Ectodermal cell (in vitro differentiated cells): ENCODE data around the gene IRF7.
"Not testable (repeated sequence)": the region's sequence is repeated elsewhere in the genome, so short reads cannot be mapped to it uniquely, and the experiment has no call there.

Experiments
- H3K27ac ChIP-seq: 2 replicates; pipeline ENCODE4 v1.7.0; 2013; ENCODE audit warnings: mild to moderate bottlenecking, low read depth, low read length; ENCODE audit not compliant: insufficient read depth, poor library complexity, severe bottlenecking
- H3K27me3 ChIP-seq: 2 replicates; pipeline ENCODE4 v1.7.0; 2013; ENCODE audit warnings: mild to moderate bottlenecking, low read length; ENCODE audit not compliant: insufficient read depth, control insufficient read depth, poor library complexity, severe bottlenecking
- H3K36me3 ChIP-seq: one replicate; pipeline ENCODE4 v1.7.0; 2013; ENCODE audit warnings: low read length; ENCODE audit not compliant: control insufficient read depth, insufficient read depth
- H3K4me1 ChIP-seq: one replicate; pipeline ENCODE4 v1.7.0; 2013; ENCODE audit warnings: low read length; ENCODE audit not compliant: control insufficient read depth, insufficient read depth
- H3K4me3 ChIP-seq: 2 replicates; pipeline ENCODE4 v1.7.0; 2013; ENCODE audit warnings: low read depth, low read length, control low read depth; ENCODE audit not compliant: insufficient read depth
- H3K9me3 ChIP-seq: 2 replicates; pipeline ENCODE4 v1.7.0; 2013; ENCODE audit warnings: mild to moderate bottlenecking, low read length, moderate library complexity; ENCODE audit not compliant: control insufficient read depth
- WGBS, 2 experiments: methylation state at CpG; one replicate each; pipeline ENCODE4 v1.1.7; 2013; ENCODE audit warnings: missing lambda C conversion rate in 2 of 2; 5-methylcytosine and 5-hydroxymethylcytosine counted together

Gene IRF7

DNA sequence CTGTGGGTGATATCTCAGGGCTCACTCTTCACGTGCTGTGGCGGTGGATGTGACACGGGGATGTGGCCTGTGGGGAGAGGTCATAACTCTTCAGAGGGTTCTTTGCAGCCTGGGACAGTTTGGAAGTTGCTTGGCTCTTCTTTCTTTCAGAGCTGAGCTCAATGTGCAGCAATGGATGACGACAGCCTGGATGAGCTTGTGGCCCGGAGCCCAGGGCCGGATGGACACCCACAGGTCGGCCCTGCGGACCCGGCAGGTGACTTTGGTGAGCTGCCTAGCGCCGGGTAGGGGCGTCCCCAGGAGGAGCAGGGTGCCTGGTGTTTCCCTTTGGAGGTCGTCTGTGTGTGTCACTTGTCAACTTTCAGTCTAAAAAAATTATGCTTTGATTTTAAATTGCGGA is 34.4 kb downstream of the IRF7 start:
- Histone ChIP-seq H3K4me1 (peaks cover 10% of the 10 kb centered on the region), H3K9me3 (no peaks in the 10 kb centered on the region), H3K27me3 (no peaks in the 10 kb centered on the region), H3K36me3 (peaks cover 21% of the 10 kb centered on the region), H3K4me3 (no peak overlapping the region), H3K27ac (no peak overlapping the region)
- WGBS, 2 experiments, result 95 to 97% methylated on average over 14 of the region's 14 CpGs

DNA sequence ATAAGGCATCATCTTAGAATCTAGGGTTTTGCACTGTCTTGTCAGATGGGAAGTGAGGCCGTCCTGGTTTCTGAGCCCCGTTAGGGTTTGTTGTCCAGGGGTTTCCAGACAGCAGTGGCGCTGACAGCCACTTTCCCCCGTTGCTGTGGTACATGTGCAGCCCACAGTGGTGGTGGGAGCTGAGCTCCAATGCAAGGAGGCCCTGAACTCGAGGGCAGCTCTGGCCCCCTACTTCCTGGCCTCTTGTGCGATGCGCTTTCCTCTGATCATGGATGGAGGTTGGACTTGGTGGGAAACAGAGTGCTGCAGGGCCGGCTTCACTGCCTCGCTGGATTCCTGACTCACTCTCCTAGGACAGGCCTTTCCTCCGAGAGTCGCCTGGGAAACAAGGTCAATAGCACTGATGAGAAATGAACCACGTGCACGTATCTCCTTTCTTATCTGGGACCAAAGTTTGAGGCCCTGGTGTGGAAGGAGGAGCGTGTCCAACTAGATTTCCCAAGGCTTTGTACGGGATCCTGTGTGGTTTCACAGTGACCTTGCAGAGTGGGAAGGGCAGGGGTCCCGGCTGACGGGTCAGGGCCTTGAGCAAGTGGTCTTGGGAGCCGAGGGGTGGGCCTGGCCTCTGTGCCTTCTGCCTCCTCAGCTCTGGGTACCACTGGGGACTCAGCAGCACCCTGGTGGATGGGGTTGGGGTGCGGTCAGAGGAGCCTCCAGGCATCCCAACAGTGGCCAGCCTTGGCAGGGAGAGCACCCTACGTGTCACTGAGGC is 35.7 kb downstream of the IRF7 start:
- Histone ChIP-seq H3K27ac (no peak overlapping the region), H3K27me3 (peaks cover 6% of the 10 kb centered on the region), H3K36me3 (peaks cover 17% of the 10 kb centered on the region), H3K4me3 (no peak overlapping the region), H3K9me3 (no peaks in the 10 kb centered on the region), H3K4me1 (peaks cover 10% of the 10 kb centered on the region)
- WGBS, 2 experiments, result 96% methylated on average over 20 of the region's 20 CpGs

DNA sequence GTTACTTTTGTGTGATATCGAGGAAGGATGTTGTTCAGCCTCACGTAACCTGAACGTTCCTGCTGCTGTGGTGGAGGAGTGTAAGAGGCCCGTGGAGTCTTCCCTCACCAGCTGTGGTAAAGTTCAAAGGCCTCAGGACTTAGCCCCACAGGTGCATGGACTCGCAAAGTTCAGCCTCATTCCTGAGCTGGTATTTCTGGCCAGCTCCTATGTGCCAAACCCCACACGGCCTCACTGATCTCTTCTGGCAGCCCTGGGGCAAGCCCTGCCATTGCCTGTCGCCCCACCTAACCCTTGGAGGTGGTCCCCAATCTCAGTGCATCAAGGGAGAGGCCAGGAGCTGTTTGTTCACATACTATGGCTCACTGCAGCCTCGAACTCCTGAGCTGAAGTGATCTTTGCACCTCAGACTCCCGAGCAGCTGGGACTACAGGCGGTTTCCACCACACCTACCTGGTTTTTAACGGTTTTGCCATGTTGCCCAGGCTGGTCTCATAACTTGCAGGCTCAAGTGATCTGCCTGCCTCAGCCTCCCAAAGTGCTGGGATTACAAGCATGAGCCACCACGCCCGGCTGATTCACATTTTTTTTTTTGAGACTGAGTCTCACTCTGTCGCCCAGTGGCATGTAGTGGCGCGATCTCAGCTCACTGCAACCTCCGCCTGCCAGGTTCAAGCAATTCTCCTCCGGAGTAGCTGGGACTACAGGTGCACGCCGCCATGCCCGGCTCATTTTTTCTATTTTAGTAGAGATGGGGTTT is 37.3 kb downstream of the IRF7 start:
- H3K27ac ChIP-seq, result no peak overlapping the region
- WGBS, 2 experiments, result 94% methylated on average over 21 of the region's 21 CpGs
- peaks cover 12% of the 10 kb centered on the region for H3K36me3 ChIP-seq
- H3K4me3 ChIP-seq, result no peak overlapping the region
- no peaks in the 10 kb centered on the region for H3K9me3 ChIP-seq
- H3K4me1 ChIP-seq, result peaks cover 14% of the 10 kb centered on the region
- H3K27me3 ChIP-seq, result peaks cover 16% of the 10 kb centered on the region

- Histone ChIP-seq H3K36me3 (peaks cover 7% of the 10 kb centered on the region), H3K4me1 (peaks cover 14% of the 10 kb centered on the region), H3K27me3 (peaks cover 16% of the 10 kb centered on the region), H3K9me3 (no peaks in the 10 kb centered on the region), H3K4me3 (peak overlapping the region; percentile 66), H3K27ac (no peak overlapping the region)
- WGBS, 2 experiments, result 84 to 86% methylated on average over 6 of the region's 6 CpGs
Observed at GRCh38 chr11:577611-577894, 38.2 kb downstream of the IRF7 start.

GRCh38 chr11:576811-577610 is 38.7 kb downstream of the IRF7 start:
- no peak overlapping the region for H3K27ac ChIP-seq

DNA sequence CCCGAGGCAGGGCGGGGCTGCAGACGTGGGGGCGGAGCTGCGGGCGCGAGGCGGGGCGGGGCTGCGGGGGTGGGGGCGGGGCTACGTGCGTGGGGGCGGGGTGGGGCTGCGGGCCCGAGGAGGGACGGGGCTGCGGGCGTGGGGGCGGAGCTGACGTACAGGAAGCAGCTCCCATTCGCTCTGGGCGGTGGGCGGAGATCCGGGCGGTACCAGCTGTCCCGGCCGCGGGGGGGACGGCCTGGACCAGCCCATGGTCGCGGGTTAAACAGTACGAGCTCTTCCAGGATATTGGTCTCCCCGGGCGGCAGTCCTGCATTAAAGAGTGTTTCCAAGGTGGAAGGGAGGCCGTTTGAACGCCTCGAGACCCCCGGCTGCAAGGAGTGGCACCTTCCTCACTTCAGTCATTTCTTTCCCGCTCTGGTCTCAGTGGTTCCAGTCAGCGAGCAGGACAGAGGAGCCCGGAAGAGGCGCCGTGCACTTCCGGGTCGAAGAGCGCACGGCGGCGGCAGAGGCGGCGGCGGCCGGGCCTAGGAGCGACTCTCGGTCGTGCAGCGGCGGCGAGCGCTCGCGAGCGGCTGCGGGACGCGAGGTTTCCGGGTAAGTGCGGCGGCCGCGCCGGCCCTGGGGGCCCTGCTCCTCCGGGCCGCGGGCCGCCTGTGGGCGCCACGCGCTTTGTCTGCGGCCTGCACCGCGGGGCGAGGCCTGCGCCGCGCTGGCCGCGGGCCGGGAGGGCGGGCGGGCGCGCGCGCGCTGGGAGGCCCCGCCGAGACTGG is 39.6 kb downstream of the IRF7 start, which contains the start of gene PHRF1:
TSS of gene PHRF1 (plus strand) at position 475 of the 773 bp plus-strand sequence. CDS start 5,043 bp downstream, outside the sequence.
- Histone ChIP-seq H3K27me3 (peaks cover 16% of the 10 kb centered on the region), H3K9me3 (no peaks in the 10 kb centered on the region), H3K4me1 (peaks cover 20% of the 10 kb centered on the region), H3K36me3 (no peaks in the 10 kb centered on the region), H3K27ac (peak within 1 kb of the TSS; percentile 92), H3K4me3 (peak within 1 kb of the TSS; percentile 66)
- WGBS, 2 experiments, result 0% methylated on average over 99 of the region's 99 CpGs

More at GRCh38 chr11:576811-577610, 38.7 kb downstream of the IRF7 start:
- H3K36me3 ChIP-seq, result peaks cover 7% of the 10 kb centered on the region
- H3K4me3 ChIP-seq, result peak overlapping the region; percentile 66
- WGBS, 2 experiments, result 8 to 9% methylated on average over 46 of the region's 48 CpGs
- peaks cover 16% of the 10 kb centered on the region for H3K27me3 ChIP-seq
- H3K9me3 ChIP-seq, result no peaks in the 10 kb centered on the region
- H3K4me1 ChIP-seq, result peaks cover 15% of the 10 kb centered on the region

DNA sequence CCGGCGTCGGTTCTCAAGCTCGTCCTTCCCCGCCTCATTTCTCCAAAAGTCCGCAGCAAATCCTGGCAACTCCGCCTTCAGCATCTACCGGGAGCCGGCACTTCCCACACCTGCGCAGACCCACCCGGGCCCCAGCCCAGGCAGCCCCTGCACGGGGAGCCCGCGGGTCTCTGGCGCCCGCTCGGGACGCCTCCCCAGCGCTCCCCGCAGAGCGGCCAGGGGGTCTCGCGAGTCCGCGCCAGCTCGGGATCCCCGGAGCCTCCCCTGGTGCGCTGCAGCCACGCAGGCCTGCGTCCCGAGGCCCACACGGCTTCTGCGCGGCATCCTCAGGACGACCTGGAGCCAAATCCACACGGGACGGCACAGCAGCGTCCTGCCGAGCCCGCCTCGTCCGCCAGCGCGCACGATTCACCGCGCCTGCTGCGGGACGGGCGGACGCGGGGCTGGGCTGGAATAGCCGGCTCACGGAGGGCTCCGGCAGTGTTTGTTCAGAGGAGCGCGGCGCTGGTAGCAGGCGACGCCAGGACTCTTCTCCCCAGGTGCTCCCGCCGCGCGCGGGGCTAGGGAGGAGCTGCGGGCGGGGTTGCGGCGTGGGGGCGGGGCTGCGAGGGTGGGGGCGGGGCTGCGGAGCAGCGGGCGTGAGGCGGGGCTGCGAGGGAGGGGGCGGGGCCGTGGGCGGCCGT is 40.3 kb downstream of the IRF7 start:
- Histone ChIP-seq H3K27me3 (peaks cover 16% of the 10 kb centered on the region), H3K4me1 (peaks cover 20% of the 10 kb centered on the region), H3K9me3 (no peaks in the 10 kb centered on the region), H3K36me3 (no peaks in the 10 kb centered on the region), H3K4me3 (peak overlapping the region; percentile 52), H3K27ac (no peak overlapping the region)
- 1% methylated on average over 66 to 81 of the region's 81 CpGs for WGBS, 2 experiments

DNA sequence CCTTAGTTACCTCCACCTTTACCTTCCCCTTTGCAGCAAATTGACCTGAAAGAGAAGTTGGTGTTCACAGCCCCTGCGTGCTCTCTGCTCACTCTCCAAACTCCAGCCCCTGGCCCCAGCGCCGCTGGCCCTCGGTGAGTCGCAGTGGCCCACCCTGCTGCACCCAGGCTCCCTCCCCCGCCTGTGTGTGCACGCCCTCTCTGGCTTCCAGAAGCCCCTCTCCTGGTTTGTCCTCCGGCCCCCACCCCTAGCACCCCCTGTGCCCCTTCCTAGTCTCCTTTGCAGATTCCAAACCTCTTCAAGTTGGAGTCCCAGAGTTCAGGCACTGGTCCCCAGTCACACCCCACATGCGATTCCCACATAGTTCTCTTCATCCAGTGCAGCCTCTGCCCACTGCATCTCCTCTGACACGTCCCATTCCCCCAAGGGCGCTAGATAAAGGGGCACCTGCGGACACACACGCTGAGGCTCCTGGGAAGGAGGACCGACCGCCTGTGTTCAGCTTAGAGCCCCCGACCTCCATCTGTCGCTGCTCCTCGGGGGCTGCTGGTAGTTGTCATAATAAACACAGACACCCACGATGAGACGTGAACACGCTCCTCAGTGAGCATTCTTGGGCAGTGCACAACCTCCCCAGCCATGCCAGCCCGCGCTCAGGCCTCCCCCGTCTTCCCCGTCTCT is 41.0 kb downstream of the IRF7 start:
- Histone ChIP-seq H3K27me3 (peaks cover 16% of the 10 kb centered on the region), H3K4me3 (peak overlapping the region; percentile 52), H3K4me1 (peaks cover 21% of the 10 kb centered on the region), H3K27ac (no peak overlapping the region), H3K9me3 (no peaks in the 10 kb centered on the region), H3K36me3 (no peaks in the 10 kb centered on the region)
- WGBS, 2 experiments, result 24 to 27% methylated on average over 25 of the region's 25 CpGs

DNA sequence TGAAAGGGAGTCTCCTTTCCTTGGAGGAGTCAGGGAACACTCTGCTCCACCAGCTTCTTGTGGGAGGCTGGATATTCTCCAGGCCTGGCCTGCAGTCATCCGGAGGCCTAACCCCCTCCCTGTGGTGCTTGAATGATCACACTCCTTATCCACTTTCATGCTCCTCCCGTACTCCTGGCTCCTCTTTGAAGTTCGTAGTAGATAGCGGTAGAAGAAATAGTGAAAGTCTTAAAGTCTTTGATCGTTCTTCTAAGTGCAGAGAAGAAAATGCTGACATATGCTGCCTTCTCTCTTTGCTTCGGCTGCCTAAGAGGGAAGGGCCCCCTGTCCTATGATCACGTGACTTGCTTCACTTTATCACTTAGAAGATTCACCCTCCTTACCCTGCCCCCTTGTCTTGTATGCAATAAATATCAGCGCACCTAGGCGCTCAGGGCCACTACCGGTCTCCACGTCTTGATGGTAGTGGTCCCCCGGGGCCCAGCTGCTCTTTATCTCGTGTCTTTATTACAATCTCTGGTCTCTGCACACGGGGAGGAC is 41.6 kb downstream of the IRF7 start:
- peak overlapping the region; percentile 52 for H3K4me3 ChIP-seq
- not testable (repeated sequence) for H3K36me3 ChIP-seq, H3K27ac ChIP-seq, H3K9me3 ChIP-seq
- peaks cover 21% of the 10 kb centered on the region for H3K27me3 ChIP-seq
- WGBS, 2 experiments, result 67 to 71% methylated on average over 13 of the region's 14 CpGs
- peaks cover 28% of the 10 kb centered on the region for H3K4me1 ChIP-seq
